Measurements from ENCODE around the gene TBL2. TPM values are rescaled to one million over a fixed set of nuclear protein-coding genes. Genes with fewer than 3 reads are reported as not detected.

TBL2 gene, protein sequence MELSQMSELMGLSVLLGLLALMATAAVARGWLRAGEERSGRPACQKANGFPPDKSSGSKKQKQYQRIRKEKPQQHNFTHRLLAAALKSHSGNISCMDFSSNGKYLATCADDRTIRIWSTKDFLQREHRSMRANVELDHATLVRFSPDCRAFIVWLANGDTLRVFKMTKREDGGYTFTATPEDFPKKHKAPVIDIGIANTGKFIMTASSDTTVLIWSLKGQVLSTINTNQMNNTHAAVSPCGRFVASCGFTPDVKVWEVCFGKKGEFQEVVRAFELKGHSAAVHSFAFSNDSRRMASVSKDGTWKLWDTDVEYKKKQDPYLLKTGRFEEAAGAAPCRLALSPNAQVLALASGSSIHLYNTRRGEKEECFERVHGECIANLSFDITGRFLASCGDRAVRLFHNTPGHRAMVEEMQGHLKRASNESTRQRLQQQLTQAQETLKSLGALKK
- total RNA-seq: 60.9 and 81.9 TPM in 2 replicates

GRCh38 chr7:73578342-73579128 is at the start of gene TBL2:
Gene TBL2, minus strand, starts transcription at chr7:73578579. Its CDS starts 30 bp downstream, at chr7:73578549.

DNA sequence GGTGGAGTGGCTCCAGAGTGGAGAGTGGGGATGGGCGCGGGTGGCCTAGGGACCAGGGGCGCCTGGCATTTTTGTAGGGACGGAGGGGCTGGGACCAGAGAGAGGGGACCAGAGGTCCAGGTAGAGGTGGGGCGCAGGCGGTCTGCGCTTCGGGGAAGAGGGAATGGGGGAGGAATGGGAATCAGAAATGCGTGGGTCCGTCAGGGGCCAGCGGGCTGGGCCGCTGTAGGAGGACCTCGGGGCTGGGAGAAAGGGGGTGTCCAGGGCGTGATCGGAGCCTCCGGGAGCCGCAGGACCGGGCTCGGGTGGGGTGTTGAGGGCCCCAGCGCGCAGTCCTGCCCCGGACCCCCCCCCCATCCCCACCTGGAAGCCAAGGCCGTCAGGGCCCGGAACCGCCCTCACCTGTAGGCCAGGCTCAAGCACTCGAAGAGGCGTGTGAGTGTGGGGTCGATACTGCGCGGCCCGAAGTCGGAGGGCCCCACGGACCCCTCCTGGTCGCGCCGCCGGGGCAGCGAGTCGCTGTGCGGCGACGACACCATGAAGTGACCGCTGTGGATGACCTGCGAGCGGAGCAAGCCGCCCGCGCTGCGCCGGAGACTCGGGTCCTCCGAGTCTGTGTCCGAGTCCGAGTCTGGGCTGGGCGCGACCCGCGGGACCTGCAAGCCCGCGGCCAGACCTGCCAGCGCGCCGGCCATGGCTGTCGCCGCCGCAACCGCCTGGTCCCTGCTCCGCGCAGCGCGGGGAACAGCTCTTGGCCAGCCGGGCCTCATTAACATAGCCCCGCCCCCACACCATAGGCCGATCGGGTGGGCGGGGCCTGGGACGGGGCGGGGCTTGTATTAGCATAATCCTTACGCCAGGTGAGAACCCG is 45.7 kb upstream of the TBL2 start, which contains the start of gene MLXIPL:
MLXIPL (minus strand) TSS at position 725 of the 871 bp plus-strand sequence; CDS start at position 695, 30 bp downstream.

DNA sequence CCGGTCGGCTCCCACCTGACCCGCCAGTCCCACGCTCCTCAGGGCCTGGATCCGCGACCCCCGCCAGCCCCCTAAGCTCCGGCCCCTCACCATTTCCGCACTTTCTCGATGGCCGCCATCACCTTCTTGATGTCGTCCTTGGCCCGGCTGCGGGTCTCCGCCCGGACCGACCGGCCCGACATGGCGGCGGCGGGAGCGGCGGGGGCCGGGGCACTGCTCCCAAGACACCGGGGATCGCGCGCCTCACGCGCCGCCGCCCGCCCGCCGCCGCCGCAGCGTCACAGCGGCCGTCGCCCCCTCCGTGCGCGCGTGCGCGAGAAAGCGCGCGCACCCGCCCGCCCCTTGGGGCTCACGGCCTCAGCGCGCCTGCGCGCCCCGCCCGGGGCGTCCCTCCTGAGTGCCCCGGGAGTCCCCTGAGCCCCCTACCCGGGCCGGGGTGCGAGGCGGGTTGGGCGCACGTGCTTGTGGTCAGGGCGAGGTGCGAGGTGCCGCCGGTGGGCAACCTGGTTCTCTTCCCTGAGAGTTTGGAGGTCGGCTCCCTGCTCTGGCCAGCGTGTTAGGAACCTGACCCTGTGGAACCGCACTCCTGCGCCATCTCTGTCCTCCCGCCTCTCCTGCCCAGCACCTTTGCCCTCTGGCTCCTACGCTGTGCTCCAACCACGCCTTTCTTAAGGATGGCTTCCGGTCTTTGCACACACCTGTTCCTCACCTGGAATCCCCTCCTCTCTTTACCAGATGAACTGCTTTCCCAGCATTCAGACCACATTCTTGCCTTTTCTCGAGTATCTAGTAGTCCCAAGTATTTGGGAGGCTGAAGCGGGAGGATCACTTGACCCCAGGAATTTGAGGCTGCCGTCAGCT is 20.8 kb downstream of the TBL2 start, which contains the start of gene BCL7B:
BCL7B (minus strand) TSS at position 294 of the 861 bp plus-strand sequence; CDS start at position 182, 112 bp downstream.

GRCh38 chr7:73522105-73522872 is 56.1 kb downstream of the TBL2 start, which contains the start of gene BAZ1B:
Gene BAZ1B, minus strand, starts transcription at chr7:73522293. Its CDS starts 360 bp downstream, at chr7:73521933.

Other genes with a start within 250 kb of the TBL2 start
- 0.06 and 0.40 TPM in 2 replicates for gene FZD9, start 144.8 kb downstream of the TBL2 start, total RNA-seq
- 61.3 and 70.0 TPM in 2 replicates for gene BAZ1B, start 56.3 kb downstream of the TBL2 start, total RNA-seq
- gene BCL7B, start 20.9 kb downstream of the TBL2 start, total RNA-seq: 22.7 and 25.5 TPM in 2 replicates
- under 0.01 TPM in 1 of 2 replicates, not detected in the other for gene MLXIPL, start 45.9 kb upstream of the TBL2 start, total RNA-seq
- gene VPS37D, start 89.3 kb upstream of the TBL2 start, total RNA-seq: 2.9 and 3.6 TPM in 2 replicates
- 2.0 and 2.1 TPM in 2 replicates for gene DNAJC30, start 104.9 kb upstream of the TBL2 start, total RNA-seq
- gene BUD23, start 105.0 kb upstream of the TBL2 start, total RNA-seq: 46.8 and 73.7 TPM in 2 replicates
- 33.1 and 39.5 TPM in 2 replicates for gene STX1A, start 141.1 kb upstream of the TBL2 start, total RNA-seq
- 12.0 and 22.7 TPM in 2 replicates for gene ABHD11, start 160.2 kb upstream of the TBL2 start, total RNA-seq
- gene CLDN3, start 191.7 kb upstream of the TBL2 start, total RNA-seq: not detected in 2 replicates

All from aortic smooth muscle cell (primary cell).